SK-N-MC (cell line): ENCODE results near the gene MT1X.

ENCODE experiments used
- EZH2 ChIP-seq: fragments of 200-600 bp; sonication (generic); IDR thresholded peaks from one replicate; pipeline ENCODE4 v1.6.1; 2017; ENCODE audit warnings: antibody characterized with exemption
- POLR2AphosphoS5 ChIP-seq: IDR thresholded peaks from 2 replicates; pipeline ENCODE4 v1.6.1; 2012; ENCODE audit warnings: mild to moderate bottlenecking, low read depth, low read length, borderline replicate concordance

GRCh38 chr16:56667581-56668571 lies 14.4 kb upstream of the MT1X start, which contains the start of gene MT1G:
- TF ChIP-seq POLR2AphosphoS5 = no peak
- no peak for TF ChIP-seq EZH2
